Measurements from ENCODE around the gene ETV3L. TPM values are rescaled to one million over a fixed set of nuclear protein-coding genes. Genes with fewer than 3 reads are reported as not detected.

Gene ETV3L
- polyA plus RNA-seq, 1 experiment: not detected

GRCh38 chr1:157119008-157119407 is 19.4 kb upstream of the ETV3L start:
- peaks cover 4% of the 10 kb centered on the region; the same call in 1 of the 2 replicates for H3K36me3 ChIP-seq (ENCODE audit: control insufficient read depth, insufficient read depth, low read length)
- DNase-seq (ENCODE audit: low read depth): no peak
- POLR2A ChIA-PET: no interaction called here
- CTCF ChIA-PET: interaction anchor here (0.6 kb wide), 1 partner anchor 576 kb away, joined by 3 read pairs; no protein-coding TSS in a partner anchor
- TF ChIP-seq CTCF (IDR thresholded peaks at IDR 0.05; ENCODE audit: insufficient read depth, low read depth, low read length): no peak
- no peak overlapping the region for H3K4me3 ChIP-seq (ENCODE audit: low read depth, low read length)
- H3K27me3 ChIP-seq (ENCODE audit: control insufficient read depth, insufficient read depth, low read length): peaks cover 2% of the 10 kb centered on the region

- Histone ChIP-seq H3K27me3 (ENCODE audit: control insufficient read depth, insufficient read depth, low read length) (peaks cover 7% of the 10 kb centered on the region), H3K36me3 (ENCODE audit: control insufficient read depth, insufficient read depth, low read length) (0 out of 2 replicates have a peak, but pooled peaks cover 2% of the 10 kb centered on the region), H3K4me3 (ENCODE audit: low read depth, low read length) (no peak overlapping the region)
- no peak for TF ChIP-seq CTCF (IDR thresholded peaks at IDR 0.05; ENCODE audit: insufficient read depth, low read depth, low read length)
- ChIA-PET POLR2A (no interaction called here), CTCF (interaction anchor here (1.1 kb wide), 1 partner anchor 38 kb away, joined by 4 read pairs; no protein-coding TSS in a partner anchor)
- DNase-seq (ENCODE audit: low read depth): no peak
These were observed 18.0 kb upstream of the ETV3L start for GRCh38 chr1:157117527-157118057.

- DNase-seq (ENCODE audit: low read depth): no peak
- peaks cover 12% of the 10 kb centered on the region for H3K27me3 ChIP-seq (ENCODE audit: control insufficient read depth, insufficient read depth, low read length)
- CTCF ChIA-PET: interaction anchor here (0.9 to 1.6 kb wide), 3 partner anchors 10 to 39 kb away, joined by 3 to 11 read pairs (median 4); no protein-coding TSS in a partner anchor
- TF ChIP-seq CTCF (IDR thresholded peaks at IDR 0.05; ENCODE audit: insufficient read depth, low read depth, low read length): no peak
- POLR2A ChIA-PET: no interaction called here
- 0 out of 2 replicates have a peak, but pooled peaks cover 2% of the 10 kb centered on the region for H3K36me3 ChIP-seq (ENCODE audit: control insufficient read depth, insufficient read depth, low read length)
- no peak overlapping the region for H3K4me3 ChIP-seq (ENCODE audit: low read depth, low read length)
These were observed 17.1 kb upstream of the ETV3L start for GRCh38 chr1:157116737-157117103.

DNA sequence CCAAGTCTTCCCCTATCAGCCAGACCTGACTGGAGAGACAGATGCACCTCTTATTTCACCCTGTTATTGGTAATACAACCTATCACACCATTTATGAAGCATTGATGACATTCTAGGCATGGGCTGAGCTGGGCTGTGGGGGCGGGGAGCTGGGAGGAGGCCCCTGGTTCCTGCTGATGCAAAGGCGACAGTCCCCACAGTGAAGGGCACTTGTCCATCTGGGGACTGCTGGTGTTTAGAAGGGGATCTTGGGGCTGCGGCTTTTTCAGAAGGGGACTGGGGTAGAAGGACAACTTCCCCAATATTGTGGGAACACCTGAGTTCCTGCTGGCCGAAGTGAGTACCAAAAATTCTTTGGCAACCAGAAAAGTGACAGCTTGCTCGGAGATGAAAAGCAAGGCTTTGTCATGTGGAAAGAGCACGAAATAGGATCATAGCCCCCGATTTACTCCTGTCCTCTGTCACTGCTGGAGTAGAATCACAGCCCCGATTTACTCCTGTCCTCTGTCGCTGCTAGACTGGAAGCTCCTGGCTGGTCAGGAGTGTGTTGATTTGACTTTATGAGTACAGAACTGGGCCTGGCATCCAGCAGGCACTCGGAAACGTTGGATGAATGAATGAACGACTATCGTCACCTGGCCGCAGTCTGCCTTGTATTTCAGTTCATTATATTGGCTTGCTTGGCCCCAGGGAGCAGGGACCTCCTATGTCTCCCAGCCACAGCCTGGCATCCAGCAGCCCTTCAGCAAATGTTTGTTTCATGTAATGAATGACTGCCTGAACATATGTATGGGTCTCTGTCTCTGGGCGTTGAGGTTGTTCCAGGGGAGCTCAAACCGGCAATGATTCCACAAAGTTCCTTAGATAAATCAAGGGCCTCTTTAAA is 16.5 kb upstream of the ETV3L start:
- Histone ChIP-seq H3K36me3 (ENCODE audit: control insufficient read depth, insufficient read depth, low read length) (0 out of 2 replicates have a peak, but pooled peaks cover 2% of the 10 kb centered on the region), H3K27me3 (ENCODE audit: control insufficient read depth, insufficient read depth, low read length) (peaks cover 13% of the 10 kb centered on the region), H3K4me3 (ENCODE audit: low read depth, low read length) (no peak overlapping the region)
- DNase-seq (ENCODE audit: low read depth): no peak
- ChIA-PET CTCF (interaction anchor here (0.9 to 1.6 kb wide), 3 partner anchors 9 to 40 kb away, joined by 3 to 11 read pairs (median 4); no protein-coding TSS in a partner anchor), POLR2A (no interaction called here)
- no peak for TF ChIP-seq CTCF (IDR thresholded peaks at IDR 0.05; ENCODE audit: insufficient read depth, low read depth, low read length)

- CTCF ChIA-PET: interaction anchor here (0.6 to 2.2 kb wide), 3 partner anchors 10 to 40 kb away, joined by 3 to 7 read pairs (median 4); no protein-coding TSS in a partner anchor
- Histone ChIP-seq H3K27me3 (ENCODE audit: control insufficient read depth, insufficient read depth, low read length) (peaks cover 13% of the 10 kb centered on the region), H3K4me3 (ENCODE audit: low read depth, low read length) (no peak overlapping the region), H3K36me3 (ENCODE audit: control insufficient read depth, insufficient read depth, low read length) (0 out of 2 replicates have a peak, but pooled peaks cover 2% of the 10 kb centered on the region)
- DNase-seq (ENCODE audit: low read depth): no peak
- TF ChIP-seq CTCF (IDR thresholded peaks at IDR 0.05; ENCODE audit: insufficient read depth, low read depth, low read length): no peak
- POLR2A ChIA-PET: no interaction called here
These were observed 15.8 kb upstream of the ETV3L start for GRCh38 chr1:157115429-157115838.
